Right lobe of liver (tissue), 4 donors: Measurements from ENCODE around the gene RETREG1.

Source experiments
- POLR2A ChIP-seq: fragments of 450-650 bp; IDR thresholded peaks from one replicate; pipeline ENCODE4 v1.6.1; 2017; ENCODE audit warnings: antibody characterized with exemption, mild to moderate bottlenecking
- TF ChIP-seq, protein P1 (sequence below), 4 donors: fragments of 200-600 bp in 3 of 4; fragments of 450-650 bp in 1 of 4; IDR thresholded peaks; one replicate each; pipeline versions ENCODE4 v1.5.1 to v1.8.0; 2016 to 2022; ENCODE audit warnings: antibody characterized with exemption in 4 of 4, mild to moderate bottlenecking in 2 of 4
- donor health status: DM: no; HTN: no; CAD: no.
- donor health status: DM: no; HTN: no; CAD: no.
- donor health status: DM: no; HTN: yes; CAD: no.

DNA sequence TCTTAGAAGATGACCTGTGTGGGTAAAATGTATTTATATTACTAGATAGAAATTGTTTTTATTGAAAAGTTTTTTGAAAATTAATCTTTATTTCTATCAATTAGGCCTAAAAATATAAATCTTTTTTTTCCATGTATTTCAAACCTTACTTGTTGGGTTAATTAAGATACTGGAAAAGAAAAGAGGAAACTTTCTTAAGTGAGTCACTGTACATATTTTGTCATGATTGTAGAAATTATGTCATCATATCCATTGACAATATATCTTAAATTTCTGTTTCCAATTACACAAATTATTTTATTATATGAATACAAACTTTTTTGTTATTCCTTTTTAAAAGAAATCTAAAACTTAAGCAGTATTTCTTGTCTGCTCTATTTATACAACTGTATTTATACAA is 53.1 kb downstream of the RETREG1 start:
- TF ChIP-seq, protein P1, sequence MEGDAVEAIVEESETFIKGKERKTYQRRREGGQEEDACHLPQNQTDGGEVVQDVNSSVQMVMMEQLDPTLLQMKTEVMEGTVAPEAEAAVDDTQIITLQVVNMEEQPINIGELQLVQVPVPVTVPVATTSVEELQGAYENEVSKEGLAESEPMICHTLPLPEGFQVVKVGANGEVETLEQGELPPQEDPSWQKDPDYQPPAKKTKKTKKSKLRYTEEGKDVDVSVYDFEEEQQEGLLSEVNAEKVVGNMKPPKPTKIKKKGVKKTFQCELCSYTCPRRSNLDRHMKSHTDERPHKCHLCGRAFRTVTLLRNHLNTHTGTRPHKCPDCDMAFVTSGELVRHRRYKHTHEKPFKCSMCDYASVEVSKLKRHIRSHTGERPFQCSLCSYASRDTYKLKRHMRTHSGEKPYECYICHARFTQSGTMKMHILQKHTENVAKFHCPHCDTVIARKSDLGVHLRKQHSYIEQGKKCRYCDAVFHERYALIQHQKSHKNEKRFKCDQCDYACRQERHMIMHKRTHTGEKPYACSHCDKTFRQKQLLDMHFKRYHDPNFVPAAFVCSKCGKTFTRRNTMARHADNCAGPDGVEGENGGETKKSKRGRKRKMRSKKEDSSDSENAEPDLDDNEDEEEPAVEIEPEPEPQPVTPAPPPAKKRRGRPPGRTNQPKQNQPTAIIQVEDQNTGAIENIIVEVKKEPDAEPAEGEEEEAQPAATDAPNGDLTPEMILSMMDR (IDR thresholded peaks at IDR 0.05) = no peak
- TF ChIP-seq POLR2A = no peak
